Smooth muscle cell (in vitro differentiated cells): ENCODE data around the gene HIC1. TPM values are rescaled to one million over a fixed set of nuclear protein-coding genes. Genes with fewer than 3 reads are reported as not detected.

Source experiments
- DNase-seq: peaks from one replicate; lab custom pipeline; 2025; ENCODE audit not compliant: unreplicated experiment; lab: John Stamatoyannopoulos, UW
- H2AFZ ChIP-seq: fragments of 200-600 bp; sonication (generic); 2 replicates; pipeline ENCODE4 v1.6.0; 2016; ENCODE audit warnings: antibody characterized with exemption, low read depth, mild to moderate bottlenecking
- H3F3A ChIP-seq: fragments of 200-600 bp; sonication (generic); 2 replicates; pipeline ENCODE4 v1.6.0; 2017; ENCODE audit warnings: antibody characterized with exemption, low read depth
- H3K27ac ChIP-seq: fragments of 200-600 bp; sonication (generic); 2 replicates; pipeline ENCODE4 v1.5.1; 2016; ENCODE audit warnings: low read depth, mild to moderate bottlenecking
- H3K27me3 ChIP-seq: fragments of 200-600 bp; sonication (generic); 2 replicates; pipeline ENCODE4 v1.6.1; 2016; ENCODE audit warnings: low read depth, mild to moderate bottlenecking
- H3K36me3 ChIP-seq: fragments of 200-600 bp; sonication (generic); 2 replicates; pipeline ENCODE4 v1.5.1; 2016; ENCODE audit warnings: low read depth
- H3K4me1 ChIP-seq: fragments of 200-600 bp; sonication (generic); 2 replicates; pipeline ENCODE4 v1.5.1; 2016; ENCODE audit warnings: low read depth
- H3K4me2 ChIP-seq: fragments of 200-600 bp; sonication (generic); 2 replicates; pipeline ENCODE4 v1.6.0; 2016; ENCODE audit warnings: mild to moderate bottlenecking
- H3K4me3 ChIP-seq: fragments of 200-600 bp; sonication (generic); 2 replicates; pipeline ENCODE4 v1.5.1; 2016; ENCODE audit warnings: mild to moderate bottlenecking
- H3K79me2 ChIP-seq: fragments of 200-600 bp; sonication (generic); 2 replicates; pipeline ENCODE4 v1.6.0; 2016; ENCODE audit warnings: low read depth, mild to moderate bottlenecking
- H3K9ac ChIP-seq: fragments of 200-600 bp; sonication (generic); 2 replicates; pipeline ENCODE4 v1.6.0; 2016; ENCODE audit warnings: low read depth
- H3K9me3 ChIP-seq: fragments of 200-600 bp; sonication (generic); replicated peaks from 2 replicates; pipeline ENCODE4 v1.5.1; 2016; ENCODE audit warnings: low read depth
- H4K20me1 ChIP-seq: fragments of 200-600 bp; sonication (generic); 2 replicates; pipeline ENCODE4 v1.6.0; 2016; ENCODE audit warnings: low read depth
- WGBS: methylation state at CpG from one replicate; pipeline ENCODE4 v1.1.7; 2016; ENCODE audit warnings: low lambda C conversion rate; 5-methylcytosine and 5-hydroxymethylcytosine counted together
- polyA plus RNA-seq: library from polyadenylated mRNA; unstranded; fragments of >200 nt; fragmentation: Nextera tagmentation; extraction: Ambion mirVana; gene quantifications from 2 replicates; pipeline ENCODE4 v1.2.1, GENCODE V29; 2016
- total RNA-seq: library from RNA; depleted of rRNA; stranded (reverse); fragments of >200 nt; gene quantifications from 2 replicates; pipeline ENCODE4 v1.2.3, GENCODE V29; 2014
- TF ChIP-seq, protein P1 (sequence below): fragments of 200-600 bp; sonication (generic); IDR thresholded peaks from 2 replicates; pipeline ENCODE4 v1.5.1; 2017; ENCODE audit warnings: borderline replicate concordance, mild to moderate bottlenecking, antibody characterized with exemption; ENCODE audit not compliant: insufficient read depth, poor library complexity, severe bottlenecking

The HIC1 gene
- total and polyA plus RNA-seq, 2 experiments from 2014 or later: 2.9 to 5.2 TPM

DNA sequence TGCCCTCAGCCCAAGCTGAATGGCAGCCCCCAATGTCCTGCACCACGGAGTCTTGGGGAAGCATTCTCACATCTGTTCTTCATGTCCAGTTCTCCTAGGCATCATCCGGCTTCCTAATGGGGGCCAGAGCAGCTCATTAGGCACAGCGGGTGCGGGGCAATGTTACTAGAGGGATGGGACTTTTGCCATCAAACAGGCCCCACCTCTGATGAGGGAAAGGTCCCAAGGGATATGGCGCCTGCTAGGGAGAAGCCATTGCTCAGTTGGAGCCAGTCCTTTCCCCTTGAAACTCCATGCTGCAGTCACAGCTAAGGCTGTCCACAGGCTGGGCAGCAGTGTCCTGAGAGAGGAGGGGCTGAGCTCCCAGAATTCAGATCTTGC is 26.7 kb upstream of the HIC1 start:
- TF ChIP-seq, protein P1, sequence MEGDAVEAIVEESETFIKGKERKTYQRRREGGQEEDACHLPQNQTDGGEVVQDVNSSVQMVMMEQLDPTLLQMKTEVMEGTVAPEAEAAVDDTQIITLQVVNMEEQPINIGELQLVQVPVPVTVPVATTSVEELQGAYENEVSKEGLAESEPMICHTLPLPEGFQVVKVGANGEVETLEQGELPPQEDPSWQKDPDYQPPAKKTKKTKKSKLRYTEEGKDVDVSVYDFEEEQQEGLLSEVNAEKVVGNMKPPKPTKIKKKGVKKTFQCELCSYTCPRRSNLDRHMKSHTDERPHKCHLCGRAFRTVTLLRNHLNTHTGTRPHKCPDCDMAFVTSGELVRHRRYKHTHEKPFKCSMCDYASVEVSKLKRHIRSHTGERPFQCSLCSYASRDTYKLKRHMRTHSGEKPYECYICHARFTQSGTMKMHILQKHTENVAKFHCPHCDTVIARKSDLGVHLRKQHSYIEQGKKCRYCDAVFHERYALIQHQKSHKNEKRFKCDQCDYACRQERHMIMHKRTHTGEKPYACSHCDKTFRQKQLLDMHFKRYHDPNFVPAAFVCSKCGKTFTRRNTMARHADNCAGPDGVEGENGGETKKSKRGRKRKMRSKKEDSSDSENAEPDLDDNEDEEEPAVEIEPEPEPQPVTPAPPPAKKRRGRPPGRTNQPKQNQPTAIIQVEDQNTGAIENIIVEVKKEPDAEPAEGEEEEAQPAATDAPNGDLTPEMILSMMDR: no peak
- Histone ChIP-seq H3K27me3 (peaks cover 40% of the 10 kb centered on the region), H3K4me2 (no peak overlapping the region), H3K9me3 (no peaks in the 10 kb centered on the region), H4K20me1 (no peaks in the 10 kb centered on the region), H3F3A (no peaks in the 10 kb centered on the region), H3K36me3 (no peaks in the 10 kb centered on the region), H3K9ac (no peak overlapping the region), H3K27ac (no peak overlapping the region), H3K79me2 (peaks cover 14% of the 10 kb centered on the region), H3K4me1 (peaks cover 26% of the 10 kb centered on the region), H2AFZ (no peak overlapping the region), H3K4me3 (no peak overlapping the region)
- no peak for DNase-seq
- 90% methylated on average over 5 of the region's 5 CpGs for WGBS

DNA sequence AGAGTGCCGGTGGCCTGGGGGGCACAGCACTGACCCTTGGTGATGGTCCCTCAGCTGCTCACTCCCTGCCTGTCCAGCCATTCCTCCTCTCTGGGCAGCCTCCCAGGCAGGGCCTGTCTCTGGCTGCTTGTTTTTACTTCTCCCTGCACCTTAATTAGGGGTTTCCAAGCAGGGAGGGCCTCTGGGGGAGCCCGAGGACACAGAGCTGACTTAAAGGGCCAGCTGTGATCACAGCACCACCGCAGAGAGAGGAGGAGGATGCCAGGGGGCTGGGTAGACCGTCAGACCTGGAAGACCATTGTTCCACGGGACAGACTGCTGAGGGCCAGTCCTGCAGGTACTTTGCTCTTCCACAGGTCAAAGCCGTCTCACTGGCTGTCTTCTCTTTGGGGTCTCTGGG is 26.2 kb upstream of the HIC1 start:
- Histone ChIP-seq H2AFZ (no peak overlapping the region), H3K27ac (no peak overlapping the region), H3K27me3 (peaks cover 35% of the 10 kb centered on the region), H3K9ac (no peak overlapping the region), H3K9me3 (no peaks in the 10 kb centered on the region), H3K79me2 (peaks cover 14% of the 10 kb centered on the region), H3K36me3 (no peaks in the 10 kb centered on the region), H3K4me3 (no peak overlapping the region), H3K4me1 (peaks cover 23% of the 10 kb centered on the region), H3K4me2 (no peak overlapping the region), H3F3A (no peaks in the 10 kb centered on the region), H4K20me1 (no peaks in the 10 kb centered on the region)
- 64% methylated on average over 6 of the region's 6 CpGs for WGBS
- no peak for DNase-seq
- TF ChIP-seq, protein P1: no peak

DNA sequence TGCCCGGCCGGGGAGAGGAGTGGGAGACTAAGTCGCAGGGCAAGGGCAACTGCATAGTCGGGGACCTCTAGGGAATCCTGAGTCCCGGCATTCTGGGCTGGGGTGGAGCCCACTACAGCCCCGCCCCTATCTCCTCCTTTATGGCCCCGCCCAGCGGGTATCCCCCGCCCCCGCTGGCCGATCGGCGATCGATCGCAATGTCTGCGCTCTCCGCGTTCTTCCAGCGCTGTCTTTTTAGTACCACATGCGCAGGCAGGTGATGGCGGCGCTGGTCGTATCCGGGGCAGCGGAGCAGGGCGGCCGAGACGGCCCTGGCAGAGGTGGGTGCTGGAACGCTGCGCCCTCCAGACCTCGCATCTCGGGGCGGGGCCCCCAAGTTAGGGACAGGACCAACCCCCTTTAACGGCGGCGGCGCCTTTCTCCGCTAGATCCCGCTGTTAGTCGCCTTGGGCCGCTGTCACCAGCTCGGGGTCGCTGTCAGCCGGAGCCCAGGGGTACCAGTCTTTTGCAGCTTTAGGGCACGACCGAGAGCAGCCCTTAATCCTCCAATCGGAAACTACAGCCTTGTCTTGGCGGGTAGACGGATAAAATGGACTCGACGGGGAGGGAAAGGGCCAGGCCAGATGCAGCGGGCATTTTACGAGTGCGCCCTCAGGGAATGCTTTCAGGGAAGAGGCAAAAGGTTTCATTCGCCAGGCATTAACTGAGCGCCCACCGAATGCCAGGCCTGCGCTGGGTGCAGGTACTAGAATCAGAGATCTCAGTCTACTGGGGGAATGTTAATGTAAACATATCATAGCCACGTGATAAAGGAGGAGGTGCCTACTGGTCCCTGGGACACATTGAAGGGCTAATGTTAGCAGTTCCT is 24.8 kb upstream of the HIC1 start, which contains the start of gene DPH1:
Gene DPH1 (plus strand): TSS at position 243 of the 868 bp plus-strand sequence. CDS start 17 bp downstream, at position 260.
- peak within 1 kb of the TSS; percentile 92 for H3K4me3 ChIP-seq
- H3K79me2 ChIP-seq: peaks cover 14% of the 10 kb centered on the region
- no peaks in the 10 kb centered on the region for H3K9me3 ChIP-seq
- 2% methylated on average over 51 of the region's 59 CpGs for WGBS
- H3K27ac ChIP-seq: peak within 1 kb of the TSS; percentile 32
- peak within 1 kb of the TSS; percentile 89 for H3K9ac ChIP-seq
- H3K4me2 ChIP-seq: peak within 1 kb of the TSS; percentile 95
- peaks cover 21% of the 10 kb centered on the region for H3K27me3 ChIP-seq
- TF ChIP-seq, protein P1: no peak
- no peaks in the 10 kb centered on the region for H3K36me3 ChIP-seq
- H3K4me1 ChIP-seq: peaks cover 12% of the 10 kb centered on the region
- peak within 1 kb of the TSS; percentile 75 for H2AFZ ChIP-seq
- peak; percentile 40 for DNase-seq
- no peaks in the 10 kb centered on the region for H4K20me1 ChIP-seq
- no peaks in the 10 kb centered on the region for H3F3A ChIP-seq
